Measurements from ENCODE around the gene ZNF516.

ZNF516 gene

GRCh38 chr18:76507830-76508385, 12.9 kb upstream of the ZNF516 start:
- DNase-seq: no peak

GRCh38 chr18:76506974-76507764, 12.1 kb upstream of the ZNF516 start:
- no peak for DNase-seq

GRCh38 chr18:76506395-76506794, 11.4 kb upstream of the ZNF516 start:
- no peak for DNase-seq

- no peak for DNase-seq
These were observed 10.6 kb upstream of the ZNF516 start for GRCh38 chr18:76505614-76506013.

- no peak for DNase-seq
These were observed 9.7 kb upstream of the ZNF516 start for GRCh38 chr18:76504749-76505148.

GRCh38 chr18:76503649-76504386, 8.8 kb upstream of the ZNF516 start:
- DNase-seq: no peak

- DNase-seq: no peak
These were observed 7.5 kb upstream of the ZNF516 start for GRCh38 chr18:76502551-76502950.

- DNase-seq: no peak
These were observed 4.7 kb upstream of the ZNF516 start for GRCh38 chr18:76499637-76500340.

GRCh38 chr18:76499021-76499420, 4.0 kb upstream of the ZNF516 start:
- no peak for DNase-seq

- no peak for DNase-seq
These were observed 3.0 kb upstream of the ZNF516 start for GRCh38 chr18:76498064-76498463.

- no peak for DNase-seq
These were observed 2.0 kb upstream of the ZNF516 start for GRCh38 chr18:76497021-76497420.

GRCh38 chr18:76496194-76496890, 1.3 kb upstream of the ZNF516 start:
- DNase-seq: peak; percentile 58

- DNase-seq: peak; percentile 13
These were observed 572 bp upstream of the ZNF516 start for GRCh38 chr18:76495435-76496193.

GRCh38 chr18:76494231-76495005, 624 bp downstream of the ZNF516 start:
- peak; percentile 35 for DNase-seq

- peak; percentile 29 for DNase-seq
These were observed 1.6 kb downstream of the ZNF516 start for GRCh38 chr18:76493213-76494161.

- peak; percentile 99 for DNase-seq
These were observed 2.3 kb downstream of the ZNF516 start for GRCh38 chr18:76492669-76493212.

GRCh38 chr18:76491776-76492668, 3.0 kb downstream of the ZNF516 start:
- DNase-seq: peak; percentile 37

- peak; percentile 86 for DNase-seq
These were observed 3.6 kb downstream of the ZNF516 start for GRCh38 chr18:76491473-76491775.

Data from CD4-positive, alpha-beta T cell treated with Interleukin-6 for 4 hours (primary cell).